Nephron progenitor cell (in vitro differentiated cells): Measurements from ENCODE around the gene SEC61G.
A peak's percentile ranks its signal among the peaks of the same experiment; 100 is the strongest.

Source experiments
- DNase-seq: peaks from one replicate; pipeline ENCODE4 v3.0.0; 2021
- H3K27ac Mint-ChIP-seq: 2 replicates; pipeline ENCODE4 v1.8.0; 2021; ENCODE audit warnings: mild to moderate bottlenecking, moderate library complexity, mixed read lengths
- H3K27me3 Mint-ChIP-seq: 2 replicates; pipeline ENCODE4 v1.8.0; 2021; ENCODE audit warnings: mild to moderate bottlenecking, low read depth, mixed read lengths; ENCODE audit not compliant: poor library complexity
- H3K36me3 Mint-ChIP-seq: 2 replicates; pipeline ENCODE4 v1.8.0; 2021; ENCODE audit warnings: low read depth, mixed read lengths
- H3K4me1 Mint-ChIP-seq: 2 replicates; pipeline ENCODE4 v1.8.0; 2021; ENCODE audit warnings: mixed read lengths
- H3K4me3 Mint-ChIP-seq: 2 replicates; pipeline ENCODE4 v1.8.0; 2021; ENCODE audit warnings: mild to moderate bottlenecking, moderate library complexity, mixed read lengths
- H3K9me3 Mint-ChIP-seq: 2 replicates; pipeline ENCODE4 v1.8.0; 2021; ENCODE audit warnings: mild to moderate bottlenecking, moderate library complexity, mixed read lengths
- TF ChIP-seq, protein P1 (sequence below): fragments of 200-600 bp; sonication (generic); IDR thresholded peaks from 2 replicates; pipeline ENCODE4 v1.5.0; 2021; ENCODE audit warnings: antibody characterized with exemption

Gene SEC61G

DNA sequence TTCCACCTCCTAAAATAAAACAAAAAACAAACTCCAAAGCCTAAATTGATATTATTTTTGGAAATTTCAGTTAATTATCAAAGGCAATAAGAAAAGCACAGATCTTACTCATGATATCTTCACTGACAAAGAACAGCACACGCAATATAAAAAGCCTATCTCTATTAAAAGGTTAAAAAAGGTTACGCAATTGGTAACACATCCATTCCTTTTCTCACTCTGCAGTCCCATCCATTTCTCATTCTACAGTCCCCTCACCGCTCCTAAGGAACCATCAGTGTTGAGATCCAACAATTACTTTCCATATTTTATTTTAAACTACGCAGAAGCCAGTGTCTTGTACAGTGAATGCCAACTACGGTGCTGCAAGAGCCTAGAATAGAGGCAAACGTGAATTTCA lies 1.3 kb downstream of the SEC61G start:
- H3K27ac Mint-ChIP-seq: no peak overlapping the region
- TF ChIP-seq, protein P1, sequence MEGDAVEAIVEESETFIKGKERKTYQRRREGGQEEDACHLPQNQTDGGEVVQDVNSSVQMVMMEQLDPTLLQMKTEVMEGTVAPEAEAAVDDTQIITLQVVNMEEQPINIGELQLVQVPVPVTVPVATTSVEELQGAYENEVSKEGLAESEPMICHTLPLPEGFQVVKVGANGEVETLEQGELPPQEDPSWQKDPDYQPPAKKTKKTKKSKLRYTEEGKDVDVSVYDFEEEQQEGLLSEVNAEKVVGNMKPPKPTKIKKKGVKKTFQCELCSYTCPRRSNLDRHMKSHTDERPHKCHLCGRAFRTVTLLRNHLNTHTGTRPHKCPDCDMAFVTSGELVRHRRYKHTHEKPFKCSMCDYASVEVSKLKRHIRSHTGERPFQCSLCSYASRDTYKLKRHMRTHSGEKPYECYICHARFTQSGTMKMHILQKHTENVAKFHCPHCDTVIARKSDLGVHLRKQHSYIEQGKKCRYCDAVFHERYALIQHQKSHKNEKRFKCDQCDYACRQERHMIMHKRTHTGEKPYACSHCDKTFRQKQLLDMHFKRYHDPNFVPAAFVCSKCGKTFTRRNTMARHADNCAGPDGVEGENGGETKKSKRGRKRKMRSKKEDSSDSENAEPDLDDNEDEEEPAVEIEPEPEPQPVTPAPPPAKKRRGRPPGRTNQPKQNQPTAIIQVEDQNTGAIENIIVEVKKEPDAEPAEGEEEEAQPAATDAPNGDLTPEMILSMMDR: no peak
- no peaks in the 10 kb centered on the region for H3K27me3 Mint-ChIP-seq
- H3K9me3 Mint-ChIP-seq: no peaks in the 10 kb centered on the region
- peak overlapping the region; percentile 100 for H3K4me3 Mint-ChIP-seq
- peaks cover 31% of the 10 kb centered on the region for H3K4me1 Mint-ChIP-seq
- DNase-seq: no peak
- H3K36me3 Mint-ChIP-seq: peaks cover 25% of the 10 kb centered on the region

DNA sequence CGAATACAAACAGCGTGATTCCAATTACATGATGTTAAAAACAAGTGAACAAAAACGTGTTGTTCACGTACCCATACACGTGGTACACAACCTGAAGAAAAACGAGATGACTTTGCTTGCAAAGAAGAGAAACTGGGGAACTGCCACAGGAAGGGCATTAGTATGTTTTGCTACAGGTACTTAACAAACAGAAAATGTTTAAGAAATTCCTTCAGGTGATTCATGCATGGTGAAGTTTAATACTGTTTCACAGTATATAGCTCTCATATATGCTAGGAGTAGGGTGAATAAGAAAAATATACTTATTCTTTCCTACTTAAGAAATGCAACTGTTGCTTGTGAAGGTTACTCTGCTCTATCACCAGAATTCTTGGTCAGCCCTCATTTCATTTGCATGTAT lies 9.8 kb downstream of the SEC61G start:
- DNase-seq: no peak
- Mint-ChIP-seq H3K27me3 (no peaks in the 10 kb centered on the region), H3K9me3 (no peaks in the 10 kb centered on the region), H3K4me1 (no peaks in the 10 kb centered on the region), H3K36me3 (peaks cover 54% of the 10 kb centered on the region), H3K27ac (no peak overlapping the region), H3K4me3 (no peak overlapping the region)
- TF ChIP-seq, protein P1: no peak

DNA sequence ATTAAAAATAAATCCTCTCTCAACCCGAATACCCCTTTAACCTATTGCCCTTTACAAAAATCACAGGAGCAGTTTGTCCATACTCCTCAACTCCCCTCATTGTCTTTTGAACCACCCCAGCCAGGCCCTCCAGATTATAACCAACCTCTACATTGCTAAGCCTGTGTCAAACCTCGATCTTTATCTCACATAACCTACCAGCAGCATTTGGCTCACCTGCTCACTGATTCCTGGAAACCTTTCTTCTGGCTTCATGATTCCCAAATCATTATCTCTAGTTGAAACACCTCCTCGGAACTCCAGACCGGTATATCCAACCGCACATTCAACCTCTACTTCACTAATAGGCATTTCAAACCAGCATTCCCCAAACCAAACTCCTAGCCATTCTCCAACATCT lies 11.8 kb downstream of the SEC61G start:
- peak overlapping the region; percentile 57 for H3K27ac Mint-ChIP-seq
- no peak overlapping the region for H3K4me3 Mint-ChIP-seq
- no peak for DNase-seq
- H3K27me3 Mint-ChIP-seq: no peaks in the 10 kb centered on the region
- TF ChIP-seq, protein P1: no peak
- peaks cover 40% of the 10 kb centered on the region for H3K36me3 Mint-ChIP-seq
- no peaks in the 10 kb centered on the region for H3K9me3 Mint-ChIP-seq
- H3K4me1 Mint-ChIP-seq: no peaks in the 10 kb centered on the region

DNA sequence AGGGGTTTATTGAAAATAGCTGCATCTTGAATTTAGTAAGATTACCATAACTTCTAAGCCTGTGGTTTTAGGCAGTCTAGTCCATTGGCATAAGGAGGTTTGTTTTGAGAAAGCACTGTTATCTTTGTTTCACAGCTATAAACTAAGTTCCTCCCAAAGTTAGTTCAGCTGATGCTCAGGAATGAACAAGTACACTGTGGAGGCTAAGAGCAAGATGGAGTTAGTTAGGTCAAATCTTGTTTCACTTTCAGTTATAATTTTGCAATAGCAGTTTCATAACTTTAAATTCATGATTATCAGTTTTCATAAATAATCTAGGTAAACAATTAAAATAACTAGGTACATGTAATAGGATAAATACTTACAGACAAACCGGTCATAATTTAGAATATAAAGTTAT lies 15.4 kb downstream of the SEC61G start:
- DNase-seq: no peak
- no peak overlapping the region for H3K27ac Mint-ChIP-seq
- no peaks in the 10 kb centered on the region for H3K4me1 Mint-ChIP-seq
- H3K27me3 Mint-ChIP-seq: no peaks in the 10 kb centered on the region
- no peak overlapping the region for H3K4me3 Mint-ChIP-seq
- TF ChIP-seq, protein P1: no peak
- H3K9me3 Mint-ChIP-seq: no peaks in the 10 kb centered on the region
- H3K36me3 Mint-ChIP-seq: peaks cover 18% of the 10 kb centered on the region

DNA sequence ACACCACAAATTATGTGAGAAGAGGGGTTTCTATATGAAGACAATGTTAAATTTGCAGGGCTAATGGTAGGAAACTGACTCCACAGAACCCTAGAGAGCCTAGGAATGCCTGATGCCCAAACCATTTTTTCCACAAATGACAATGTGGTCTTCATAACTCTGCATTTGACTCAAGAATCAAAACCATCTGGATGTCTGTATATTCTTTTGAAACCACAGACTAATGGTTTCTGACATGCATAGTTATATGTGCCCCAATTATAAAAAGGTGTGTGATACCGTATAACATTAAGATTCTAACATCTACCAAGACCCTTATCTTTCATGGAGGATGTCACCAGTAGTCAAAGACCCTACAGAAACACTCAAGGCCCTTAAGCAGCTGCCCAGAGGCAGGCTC lies 20.3 kb downstream of the SEC61G start:
- Mint-ChIP-seq H3K27me3 (no peaks in the 10 kb centered on the region), H3K9me3 (peaks cover 14% of the 10 kb centered on the region), H3K27ac (no peak overlapping the region), H3K4me1 (no peaks in the 10 kb centered on the region), H3K36me3 (no peaks in the 10 kb centered on the region), H3K4me3 (no peak overlapping the region)
- TF ChIP-seq, protein P1: no peak
- no peak for DNase-seq

DNA sequence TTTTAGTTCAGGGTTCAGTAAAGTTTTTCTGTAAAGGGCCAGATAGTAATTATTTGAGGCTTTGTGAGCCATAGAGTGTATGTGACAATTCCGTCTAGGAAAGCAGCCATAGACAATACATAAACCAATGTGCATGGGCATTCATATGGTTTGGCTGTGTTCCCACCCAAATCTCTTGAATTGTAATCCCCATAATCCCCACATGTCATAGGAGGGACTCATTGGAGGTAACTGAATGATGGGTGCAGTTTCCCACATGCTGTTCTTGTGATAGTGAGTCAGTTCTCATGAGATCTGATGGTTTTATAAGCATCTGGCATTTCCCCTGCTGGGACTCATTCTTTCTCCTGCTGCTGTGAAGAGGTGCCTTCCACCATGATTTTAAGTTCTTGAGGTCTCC lies 29.9 kb downstream of the SEC61G start:
- Mint-ChIP-seq H3K36me3 (no peaks in the 10 kb centered on the region), H3K4me1 (no peaks in the 10 kb centered on the region), H3K4me3 (no peak overlapping the region), H3K27me3 (no peaks in the 10 kb centered on the region), H3K27ac (no peak overlapping the region), H3K9me3 (peaks cover 14% of the 10 kb centered on the region)
- TF ChIP-seq, protein P1: no peak
- DNase-seq: no peak
